HCT116 (cell line): ENCODE data around the gene RPL36A. TPM values are rescaled to one million over a fixed set of nuclear protein-coding genes. Genes with fewer than 3 reads are reported as not detected.

Experiments
- ATAC-seq: fragments of 200-7000 bp; cut with Tn5 transposase; 2 replicates; pipeline ENCODE4 v1.9.1; 2020; ENCODE audit warnings: mild to moderate bottlenecking, moderate library complexity
- BruUV-seq: library from RNA; stranded (reverse); fragments of 400-500 nt; replicated peaks from 2 replicates; lab custom pipeline; 2021; lab: Mats Ljungman, UMichigan
- CTCF ChIA-PET: fragments of 300-600 bp; sonication (Branson Sonifier 250); formaldehyde crosslinking; loops from one replicate; lab custom pipeline; 2021; ENCODE audit warnings: antibody characterized with exemption; lab: Charles Lee
- POLR2A ChIA-PET: fragments of 300-600, 350-600 bp; sonication (Branson Sonifier 250); formaldehyde crosslinking; loops from one replicate; lab custom pipeline; 2021; ENCODE audit warnings: antibody characterized with exemption; lab: Charles Lee
- RAD21 ChIA-PET, 2 experiments: fragments of 300-600 bp; sonication (Branson Sonifier 250); formaldehyde crosslinking; loops; one replicate each; lab custom pipeline; 2023; ENCODE audit warnings: low total read pairs in 2 of 2; ENCODE audit not compliant: uncharacterized antibody in 2 of 2, unreplicated experiment in 2 of 2, low non-redundant PET in 1 of 2; lab: Charles Lee
- DNase-seq: peaks from one replicate; pipeline ENCODE4 v3.0.0-alpha.2; 2010; ENCODE audit warnings: low read depth, low spot score
- H2AFZ ChIP-seq: fragments of 200-600 bp; shearing (Covaris generic), sonication (generic); 2 replicates; pipeline ENCODE4 v1.6.1; 2017; ENCODE audit warnings: low read depth, mixed run types, mixed read lengths, antibody characterized with exemption, low read length; ENCODE audit not compliant: poor library complexity, severe bottlenecking
- H3K27ac ChIP-seq: 2 replicates; pipeline ENCODE4 v1.5.1; 2012; ENCODE audit warnings: low read depth, low read length
- H3K27me3 ChIP-seq: fragments of 200-600 bp; sonication (generic); 2 replicates; pipeline ENCODE4 v1.6.1; 2016; ENCODE audit warnings: mixed run types, low read length, mixed read lengths; ENCODE audit not compliant: insufficient read depth
- H3K36me3 ChIP-seq, 2 experiments: fragments of 200-500 bp in 1 of 2; fragments of 200-600 bp in 1 of 2; sonication (Bioruptor generic) in 1 of 2; sonication (generic) in 1 of 2; 2 replicates each; pipeline versions ENCODE4 v1.5.1 to v1.6.1; 2014 to 2016; ENCODE audit warnings: low read length in 2 of 2, inconsistent platforms in 1 of 2, mixed read lengths in 1 of 2, mixed run types in 1 of 2; ENCODE audit not compliant: insufficient read depth in 2 of 2, control insufficient read depth in 1 of 2
- H3K4me1 ChIP-seq, 2 experiments: fragments of 200-600 bp in 1 of 2; sonication (generic) in 1 of 2; 2 replicates each; pipeline versions ENCODE4 v1.5.1 to v1.6.1; 2012 to 2017; ENCODE audit warnings: low read length in 2 of 2, inconsistent platforms in 1 of 2, mild to moderate bottlenecking in 1 of 2, mixed read lengths in 1 of 2, mixed run types in 1 of 2, moderate library complexity in 1 of 2; ENCODE audit not compliant: insufficient read depth in 2 of 2, control insufficient read depth in 1 of 2
- H3K4me2 ChIP-seq: fragments of 200-600 bp; sonication (generic); 2 replicates; pipeline ENCODE4 v1.6.1; 2017; ENCODE audit warnings: mixed run types, low read length, mixed read lengths
- H3K4me3 ChIP-seq, 2 experiments: fragments of 200-600 bp in 1 of 2; sonication (generic) in 1 of 2; replicated peaks in 1 of 2; 2 replicates each; pipeline ENCODE4 v1.5.1; 2011 to 2016; ENCODE audit warnings: low read length in 2 of 2, control low read depth in 1 of 2, low read depth in 1 of 2, mild to moderate bottlenecking in 1 of 2, mixed read lengths in 1 of 2, mixed run types in 1 of 2
- H3K79me2 ChIP-seq: fragments of 200-600 bp; sonication (generic); 2 replicates; pipeline ENCODE4 v1.6.1; 2017; ENCODE audit warnings: mild to moderate bottlenecking, mixed run types, low read length, moderate library complexity, mixed read lengths; ENCODE audit not compliant: insufficient read depth
- H3K9ac ChIP-seq: fragments of 200-600 bp; sonication (generic); 2 replicates; pipeline ENCODE4 v1.6.1; 2016; ENCODE audit warnings: low read length, mixed read lengths
- H3K9me2 ChIP-seq: fragments of 200-600 bp; sonication (generic), shearing (Covaris generic); 2 replicates; pipeline ENCODE4 v1.6.1; 2017; ENCODE audit warnings: mixed run types, mild to moderate bottlenecking, moderate library complexity; ENCODE audit not compliant: insufficient read depth
- H3K9me3 ChIP-seq, 2 experiments: fragments of 200-500 bp in 1 of 2; fragments of 200-600 bp in 1 of 2; sonication (Bioruptor generic) in 1 of 2; sonication (generic) in 1 of 2; 2 replicates each; pipeline ENCODE4 v1.6.1; 2014 to 2017; ENCODE audit warnings: low read length in 2 of 2, mixed read lengths in 2 of 2, inconsistent platforms in 1 of 2, low read depth in 1 of 2, mild to moderate bottlenecking in 1 of 2, mixed run types in 1 of 2, moderate library complexity in 1 of 2; ENCODE audit not compliant: control insufficient read depth in 1 of 2, insufficient read depth in 1 of 2
- H4K20me1 ChIP-seq: fragments of 200-600 bp; sonication (generic), shearing (Covaris generic); 2 replicates; pipeline ENCODE4 v1.6.1; 2017; ENCODE audit warnings: mixed run types, mild to moderate bottlenecking, moderate library complexity; ENCODE audit not compliant: insufficient read depth
- CEBPB ChIP-seq: IDR thresholded peaks from 2 replicates; pipeline ENCODE4 v1.6.1; 2012; ENCODE audit warnings: low read depth
- ELF1 ChIP-seq: IDR thresholded peaks from 2 replicates; pipeline ENCODE4 v1.6.1; 2012; ENCODE audit warnings: low read depth, borderline replicate concordance
- EZH2 ChIP-seq: fragments of 200-600 bp; sonication (generic); IDR thresholded peaks from 2 replicates; pipeline ENCODE4 v1.6.1; 2017; ENCODE audit warnings: antibody characterized with exemption, mixed run types
- SIN3A ChIP-seq: IDR thresholded peaks from 2 replicates; pipeline ENCODE4 v1.6.1; 2012; ENCODE audit warnings: low read depth
- intact Hi-C: fragments of 100-400 bp; cut with micrococcal nuclease; formaldehyde crosslinking; loops from 2 replicates; pipeline ENCODE4 v1.10.0; 2022
- total RNA-seq: library from RNA; stranded (reverse); gene quantifications from one replicate; pipeline ENCODE4 v1.2.1, GENCODE V29; 2021; ENCODE audit not compliant: unreplicated experiment
- TF ChIP-seq, protein P1 (sequence below): IDR thresholded peaks from 2 replicates; pipeline ENCODE4 v1.6.1; 2012; ENCODE audit warnings: low read depth

Gene RPL36A
- total RNA-seq, 1 experiment from 2014 or later = 360 TPM

DNA sequence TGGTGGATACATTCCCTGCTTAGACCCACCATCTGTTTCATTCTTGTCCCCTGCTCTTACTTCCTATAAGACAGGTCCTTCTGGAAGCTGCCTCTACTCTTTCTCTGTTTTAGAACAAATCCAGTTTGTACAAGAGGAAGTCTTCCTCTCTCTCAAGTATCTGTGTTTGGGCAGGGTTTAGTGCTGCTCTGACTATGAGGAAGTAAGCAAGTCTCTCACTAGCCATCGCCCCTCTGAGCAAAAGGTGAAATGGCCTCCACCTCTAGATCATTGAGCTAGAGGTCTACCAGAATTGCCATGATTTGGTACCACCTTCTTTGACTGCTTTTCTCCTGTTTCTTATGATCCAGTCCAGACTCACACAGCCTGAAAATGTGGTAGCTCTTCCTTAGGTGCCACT is 13.3 kb upstream of the RPL36A start (continued):
- TF ChIP-seq, protein P1, sequence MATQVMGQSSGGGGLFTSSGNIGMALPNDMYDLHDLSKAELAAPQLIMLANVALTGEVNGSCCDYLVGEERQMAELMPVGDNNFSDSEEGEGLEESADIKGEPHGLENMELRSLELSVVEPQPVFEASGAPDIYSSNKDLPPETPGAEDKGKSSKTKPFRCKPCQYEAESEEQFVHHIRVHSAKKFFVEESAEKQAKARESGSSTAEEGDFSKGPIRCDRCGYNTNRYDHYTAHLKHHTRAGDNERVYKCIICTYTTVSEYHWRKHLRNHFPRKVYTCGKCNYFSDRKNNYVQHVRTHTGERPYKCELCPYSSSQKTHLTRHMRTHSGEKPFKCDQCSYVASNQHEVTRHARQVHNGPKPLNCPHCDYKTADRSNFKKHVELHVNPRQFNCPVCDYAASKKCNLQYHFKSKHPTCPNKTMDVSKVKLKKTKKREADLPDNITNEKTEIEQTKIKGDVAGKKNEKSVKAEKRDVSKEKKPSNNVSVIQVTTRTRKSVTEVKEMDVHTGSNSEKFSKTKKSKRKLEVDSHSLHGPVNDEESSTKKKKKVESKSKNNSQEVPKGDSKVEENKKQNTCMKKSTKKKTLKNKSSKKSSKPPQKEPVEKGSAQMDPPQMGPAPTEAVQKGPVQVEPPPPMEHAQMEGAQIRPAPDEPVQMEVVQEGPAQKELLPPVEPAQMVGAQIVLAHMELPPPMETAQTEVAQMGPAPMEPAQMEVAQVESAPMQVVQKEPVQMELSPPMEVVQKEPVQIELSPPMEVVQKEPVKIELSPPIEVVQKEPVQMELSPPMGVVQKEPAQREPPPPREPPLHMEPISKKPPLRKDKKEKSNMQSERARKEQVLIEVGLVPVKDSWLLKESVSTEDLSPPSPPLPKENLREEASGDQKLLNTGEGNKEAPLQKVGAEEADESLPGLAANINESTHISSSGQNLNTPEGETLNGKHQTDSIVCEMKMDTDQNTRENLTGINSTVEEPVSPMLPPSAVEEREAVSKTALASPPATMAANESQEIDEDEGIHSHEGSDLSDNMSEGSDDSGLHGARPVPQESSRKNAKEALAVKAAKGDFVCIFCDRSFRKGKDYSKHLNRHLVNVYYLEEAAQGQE = no peak
- TF ChIP-seq ELF1 (no peak), SIN3A (no peak), CEBPB (no peak)

GRCh38 chrX:101383679-101384205 is 7.1 kb upstream of the RPL36A start:
- CTCF ChIA-PET = no interaction called here
- ATAC-seq = no peak
- BruUV-seq = no TSS peak

More at GRCh38 chrX:101383679-101384205, 7.1 kb upstream of the RPL36A start:
- no peak overlapping the region for H3K27ac ChIP-seq
- no peak overlapping the region for H2AFZ ChIP-seq
- no peaks in the 10 kb centered on the region for H3K79me2 ChIP-seq
- H3K4me1 ChIP-seq = no peaks in the 10 kb centered on the region
- RAD21 ChIA-PET = no interaction called here
- TF ChIP-seq EZH2 (no peak), SIN3A (no peak)
- H3K9ac ChIP-seq = no peak overlapping the region
- no peaks in the 10 kb centered on the region for H3K27me3 ChIP-seq
- H3K36me3 ChIP-seq = no peaks in the 10 kb centered on the region
- intact Hi-C loops = no loop called here
- no peak for DNase-seq
- no peak overlapping the region for H3K4me3 ChIP-seq
- POLR2A ChIA-PET = no interaction called here
- H3K9me2 ChIP-seq = no peaks in the 10 kb centered on the region
- no peaks in the 10 kb centered on the region for H3K9me3 ChIP-seq
- H4K20me1 ChIP-seq = no peaks in the 10 kb centered on the region
- no peak overlapping the region for H3K4me2 ChIP-seq
